Measurements from ENCODE around the gene SCGB1A1.

SCGB1A1 gene

GRCh38 chr11:62419314-62419929 is 589 bp downstream of the SCGB1A1 start:
- no peak overlapping the region for H3K27ac ChIP-seq
- DNase-seq (ENCODE audit: low read depth, low spot score): no peak

- no peak overlapping the region for H3K27ac ChIP-seq
- DNase-seq (ENCODE audit: low read depth, low spot score): no peak
These were observed 1.1 kb downstream of the SCGB1A1 start for GRCh38 chr11:62419943-62420342.

- no peak for DNase-seq (ENCODE audit: low read depth, low spot score)
- no peak overlapping the region for H3K27ac ChIP-seq
These were observed 2.0 kb downstream of the SCGB1A1 start for GRCh38 chr11:62420882-62421281.

- no peak overlapping the region for H3K27ac ChIP-seq
- DNase-seq (ENCODE audit: low read depth, low spot score): no peak
These were observed 3.2 kb downstream of the SCGB1A1 start for GRCh38 chr11:62421996-62422395.

GRCh38 chr11:62423012-62423411 is 4.2 kb downstream of the SCGB1A1 start:
- no peak overlapping the region for H3K27ac ChIP-seq
- DNase-seq (ENCODE audit: low read depth, low spot score): no peak

- no peak for DNase-seq (ENCODE audit: low read depth, low spot score)
- H3K27ac ChIP-seq: no peak overlapping the region
These were observed 8.9 kb downstream of the SCGB1A1 start for GRCh38 chr11:62427630-62428233.

GRCh38 chr11:62428871-62429560 is 10.2 kb downstream of the SCGB1A1 start:
- no peak for DNase-seq (ENCODE audit: low read depth, low spot score)
- no peak overlapping the region for H3K27ac ChIP-seq

- no peak for DNase-seq (ENCODE audit: low read depth, low spot score)
- no peak overlapping the region for H3K27ac ChIP-seq
These were observed 11.6 kb downstream of the SCGB1A1 start for GRCh38 chr11:62430425-62430824.

GRCh38 chr11:62431171-62431901 is 12.5 kb downstream of the SCGB1A1 start:
- H3K27ac ChIP-seq: no peak overlapping the region
- DNase-seq (ENCODE audit: low read depth, low spot score): no peak

- no peak for DNase-seq (ENCODE audit: low read depth, low spot score)
- no peak overlapping the region for H3K27ac ChIP-seq
These were observed 13.9 kb downstream of the SCGB1A1 start for GRCh38 chr11:62432695-62433094.

GRCh38 chr11:62433141-62433903 is 14.5 kb downstream of the SCGB1A1 start:
- no peak for DNase-seq (ENCODE audit: low read depth, low spot score)
- H3K27ac ChIP-seq: no peak overlapping the region

- no peak for DNase-seq (ENCODE audit: low read depth, low spot score)
- no peak overlapping the region for H3K27ac ChIP-seq
These were observed 15.1 kb downstream of the SCGB1A1 start for GRCh38 chr11:62433904-62434276.

GRCh38 chr11:62435846-62436660 is 17.2 kb downstream of the SCGB1A1 start:
- H3K27ac ChIP-seq: no peak overlapping the region

GRCh38 chr11:62437616-62438015 is 18.8 kb downstream of the SCGB1A1 start:
- no peak for DNase-seq (ENCODE audit: low read depth, low spot score)
- no peak overlapping the region for H3K27ac ChIP-seq

More at GRCh38 chr11:62435846-62436660, 17.2 kb downstream of the SCGB1A1 start:
- no peak for DNase-seq (ENCODE audit: low read depth, low spot score)

- H3K27ac ChIP-seq: no peak overlapping the region
These were observed 19.8 kb downstream of the SCGB1A1 start for GRCh38 chr11:62438641-62439040.

GRCh38 chr11:62439785-62440602 is 21.2 kb downstream of the SCGB1A1 start:
- H3K27ac ChIP-seq: no peak overlapping the region
- no peak for DNase-seq (ENCODE audit: low read depth, low spot score)

More at GRCh38 chr11:62438641-62439040, 19.8 kb downstream of the SCGB1A1 start:
- no peak for DNase-seq (ENCODE audit: low read depth, low spot score)

GRCh38 chr11:62443390-62444235 is 24.8 kb downstream of the SCGB1A1 start:
- peak overlapping the region; percentile 5 for H3K27ac ChIP-seq

More at GRCh38 chr11:62443390-62444235, 24.8 kb downstream of the SCGB1A1 start:
- DNase-seq (ENCODE audit: low read depth, low spot score): no peak

All from epithelial cell of prostate (primary cell).